ENCODE measurements around the gene CCDC3.

CCDC3 gene

GRCh38 chr10:13016886-13017285 lies 15.4 kb upstream of the CCDC3 start:
- TF ChIP-seq, protein P1, sequence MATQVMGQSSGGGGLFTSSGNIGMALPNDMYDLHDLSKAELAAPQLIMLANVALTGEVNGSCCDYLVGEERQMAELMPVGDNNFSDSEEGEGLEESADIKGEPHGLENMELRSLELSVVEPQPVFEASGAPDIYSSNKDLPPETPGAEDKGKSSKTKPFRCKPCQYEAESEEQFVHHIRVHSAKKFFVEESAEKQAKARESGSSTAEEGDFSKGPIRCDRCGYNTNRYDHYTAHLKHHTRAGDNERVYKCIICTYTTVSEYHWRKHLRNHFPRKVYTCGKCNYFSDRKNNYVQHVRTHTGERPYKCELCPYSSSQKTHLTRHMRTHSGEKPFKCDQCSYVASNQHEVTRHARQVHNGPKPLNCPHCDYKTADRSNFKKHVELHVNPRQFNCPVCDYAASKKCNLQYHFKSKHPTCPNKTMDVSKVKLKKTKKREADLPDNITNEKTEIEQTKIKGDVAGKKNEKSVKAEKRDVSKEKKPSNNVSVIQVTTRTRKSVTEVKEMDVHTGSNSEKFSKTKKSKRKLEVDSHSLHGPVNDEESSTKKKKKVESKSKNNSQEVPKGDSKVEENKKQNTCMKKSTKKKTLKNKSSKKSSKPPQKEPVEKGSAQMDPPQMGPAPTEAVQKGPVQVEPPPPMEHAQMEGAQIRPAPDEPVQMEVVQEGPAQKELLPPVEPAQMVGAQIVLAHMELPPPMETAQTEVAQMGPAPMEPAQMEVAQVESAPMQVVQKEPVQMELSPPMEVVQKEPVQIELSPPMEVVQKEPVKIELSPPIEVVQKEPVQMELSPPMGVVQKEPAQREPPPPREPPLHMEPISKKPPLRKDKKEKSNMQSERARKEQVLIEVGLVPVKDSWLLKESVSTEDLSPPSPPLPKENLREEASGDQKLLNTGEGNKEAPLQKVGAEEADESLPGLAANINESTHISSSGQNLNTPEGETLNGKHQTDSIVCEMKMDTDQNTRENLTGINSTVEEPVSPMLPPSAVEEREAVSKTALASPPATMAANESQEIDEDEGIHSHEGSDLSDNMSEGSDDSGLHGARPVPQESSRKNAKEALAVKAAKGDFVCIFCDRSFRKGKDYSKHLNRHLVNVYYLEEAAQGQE (IDR thresholded peaks at IDR 0.05; ENCODE audit: insufficient read depth in 1 of 2, low read depth in 2 of 2, low read length in 2 of 2) = no peak
- TF ChIP-seq SIN3A (IDR thresholded peaks at IDR 0.05; ENCODE audit: borderline replicate concordance, insufficient read depth, low read length) = no peak
- no peak for TF ChIP-seq TAF1 (IDR thresholded peaks at IDR 0.05; ENCODE audit: borderline replicate concordance, insufficient read depth, low read length)
- TF ChIP-seq POLR2AphosphoS5 (IDR thresholded peaks at IDR 0.05; ENCODE audit: low read depth, low read length) = no peak
- TF ChIP-seq FOXP2 (optimal IDR thresholded peaks at IDR 0.05; ENCODE audit: borderline replicate concordance, extremely low read depth, extremely low read length, insufficient read depth) = no peak

DNA sequence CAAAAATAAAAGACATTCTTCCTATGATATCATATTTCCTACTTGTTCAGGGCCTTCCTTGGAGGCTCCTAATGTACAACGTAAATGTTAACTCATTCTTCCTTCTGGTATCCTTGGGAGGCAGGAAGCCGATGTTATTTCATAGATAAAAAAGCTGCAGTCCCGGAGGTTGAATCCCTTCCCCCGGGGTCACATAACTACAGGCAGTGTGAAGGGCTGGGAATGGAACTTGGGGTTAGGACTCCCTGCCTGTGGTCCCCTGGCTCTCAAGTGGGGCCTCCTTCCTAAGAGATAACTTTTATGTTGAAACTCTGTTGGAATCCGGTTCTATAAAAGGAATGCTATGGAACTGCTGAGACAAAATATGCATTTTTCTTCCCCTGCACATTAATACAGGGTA lies 14.9 kb upstream of the CCDC3 start:
- TF ChIP-seq POLR2AphosphoS5 (IDR thresholded peaks at IDR 0.05; ENCODE audit: low read depth, low read length) = no peak
- TF ChIP-seq TAF1 (IDR thresholded peaks at IDR 0.05; ENCODE audit: borderline replicate concordance, insufficient read depth, low read length) = no peak
- TF ChIP-seq SIN3A (IDR thresholded peaks at IDR 0.05; ENCODE audit: borderline replicate concordance, insufficient read depth, low read length) = no peak
- no peak for TF ChIP-seq FOXP2 (optimal IDR thresholded peaks at IDR 0.05; ENCODE audit: borderline replicate concordance, extremely low read depth, extremely low read length, insufficient read depth)
- TF ChIP-seq, protein P1 (IDR thresholded peaks at IDR 0.05; ENCODE audit: insufficient read depth in 1 of 2, low read depth in 2 of 2, low read length in 2 of 2) = no peak

DNA sequence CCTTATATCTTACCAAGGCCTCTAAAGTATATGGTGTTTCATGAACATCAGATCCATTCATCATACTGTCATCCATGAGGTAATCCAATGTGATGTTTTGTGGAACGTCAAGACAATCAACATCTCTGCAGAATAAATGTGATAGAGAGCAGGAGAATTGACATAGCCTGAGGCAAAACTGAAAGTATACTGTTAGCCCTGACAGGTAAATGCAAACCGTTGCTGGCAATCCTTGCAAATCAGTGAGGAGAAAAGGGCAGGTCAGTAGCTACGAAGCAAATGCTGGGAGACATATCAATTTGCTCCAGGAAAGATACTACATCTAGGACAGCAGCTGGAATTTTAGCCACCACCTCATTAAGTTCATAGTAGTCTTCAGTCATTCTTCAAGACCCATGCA lies 4.5 kb upstream of the CCDC3 start:
- TF ChIP-seq TAF1 (IDR thresholded peaks at IDR 0.05; ENCODE audit: borderline replicate concordance, insufficient read depth, low read length) (no peak), SIN3A (IDR thresholded peaks at IDR 0.05; ENCODE audit: borderline replicate concordance, insufficient read depth, low read length) (no peak), FOXP2 (optimal IDR thresholded peaks at IDR 0.05; ENCODE audit: borderline replicate concordance, extremely low read depth, extremely low read length, insufficient read depth) (no peak), POLR2AphosphoS5 (IDR thresholded peaks at IDR 0.05; ENCODE audit: low read depth, low read length) (no peak)
- TF ChIP-seq, protein P1 (IDR thresholded peaks at IDR 0.05; ENCODE audit: insufficient read depth in 1 of 2, low read depth in 2 of 2, low read length in 2 of 2) = no peak

DNA sequence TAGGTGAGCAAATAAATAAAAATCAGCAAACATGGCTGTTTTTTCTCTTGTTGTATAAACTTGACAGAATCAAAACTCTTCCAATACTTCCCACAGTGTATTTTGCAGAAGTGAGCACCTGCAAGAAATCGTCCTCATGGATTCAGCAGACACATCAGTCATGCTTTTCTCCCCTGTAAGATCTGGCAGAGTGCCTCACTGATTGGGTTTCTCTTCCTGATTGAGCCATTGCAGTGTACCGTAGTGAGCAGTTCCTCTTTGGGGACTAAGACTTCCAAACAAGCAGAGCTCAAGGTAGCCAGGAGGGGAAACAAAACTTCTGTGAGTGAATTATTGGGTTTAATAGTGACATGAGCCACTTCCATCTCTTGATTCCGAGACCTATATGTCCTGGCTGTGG lies 2.2 kb upstream of the CCDC3 start:
- no peak for TF ChIP-seq POLR2AphosphoS5 (IDR thresholded peaks at IDR 0.05; ENCODE audit: low read depth, low read length)
- TF ChIP-seq FOXP2 (optimal IDR thresholded peaks at IDR 0.05; ENCODE audit: borderline replicate concordance, extremely low read depth, extremely low read length, insufficient read depth) = no peak
- no peak for TF ChIP-seq TAF1 (IDR thresholded peaks at IDR 0.05; ENCODE audit: borderline replicate concordance, insufficient read depth, low read length)
- TF ChIP-seq, protein P1 (IDR thresholded peaks at IDR 0.05; ENCODE audit: insufficient read depth in 1 of 2, low read depth in 2 of 2, low read length in 2 of 2) = no peak
- no peak for TF ChIP-seq SIN3A (IDR thresholded peaks at IDR 0.05; ENCODE audit: borderline replicate concordance, insufficient read depth, low read length)

GRCh38 chr10:13003004-13003403 lies 1.5 kb upstream of the CCDC3 start:
- TF ChIP-seq POLR2AphosphoS5 (IDR thresholded peaks at IDR 0.05; ENCODE audit: low read depth, low read length) = no peak
- TF ChIP-seq SIN3A (IDR thresholded peaks at IDR 0.05; ENCODE audit: borderline replicate concordance, insufficient read depth, low read length) = no peak
- no peak for TF ChIP-seq FOXP2 (optimal IDR thresholded peaks at IDR 0.05; ENCODE audit: borderline replicate concordance, extremely low read depth, extremely low read length, insufficient read depth)
- TF ChIP-seq, protein P1 (IDR thresholded peaks at IDR 0.05; ENCODE audit: insufficient read depth in 1 of 2, low read depth in 2 of 2, low read length in 2 of 2) = no peak
- TF ChIP-seq TAF1 (IDR thresholded peaks at IDR 0.05; ENCODE audit: borderline replicate concordance, insufficient read depth, low read length) = no peak

Measured in PFSK-1 (cell line).